ENCODE data around the gene SAMD13. TPM values are rescaled to one million over a fixed set of nuclear protein-coding genes. Genes with fewer than 3 reads are reported as not detected.

The SAMD13 gene
- total and polyA plus RNA-seq, 2 donors (not counting 3 experiments of a cell fraction or from before 2014, with no cell fraction given), result 1.2 to 4.8 TPM

DNA sequence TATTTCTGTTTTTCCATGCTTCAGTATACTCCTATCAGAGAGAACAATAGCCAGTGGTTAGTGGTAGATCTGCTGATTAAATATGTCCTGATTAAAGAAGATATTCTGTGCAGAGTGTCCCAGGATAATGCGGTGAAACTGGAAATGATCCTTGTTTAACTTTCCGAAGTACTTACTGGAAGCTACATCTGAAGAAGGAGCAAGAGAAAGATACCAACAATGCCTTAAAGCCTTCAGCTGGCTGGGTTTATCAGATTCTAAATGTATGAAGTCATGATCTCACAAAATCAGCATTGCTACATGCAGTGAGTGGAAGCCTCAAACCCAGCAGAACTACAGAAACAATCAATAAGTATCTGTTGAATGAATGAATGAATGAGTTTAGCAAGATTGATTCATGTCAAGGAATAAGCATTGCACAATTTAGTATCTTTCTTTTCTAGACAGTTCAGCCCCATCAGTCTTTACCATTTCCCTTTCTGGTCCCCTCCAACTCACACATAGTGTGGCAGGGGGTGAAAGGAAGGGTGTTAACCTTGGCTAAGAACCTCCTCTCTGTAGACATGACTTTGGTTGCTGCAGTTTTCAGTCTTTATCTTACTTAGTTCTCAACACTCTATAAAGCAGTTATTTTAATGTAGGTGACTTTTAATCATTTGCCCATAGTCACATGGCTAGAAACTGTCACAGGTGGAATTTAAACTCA lies 72.1 kb downstream of the SAMD13 start:
- FAIRE-seq (no peak), DNase-seq (ENCODE audit: low read depth, low spot score) (no peak)
- dilution Hi-C loops (cut with MboI; ENCODE audit: extremely low pct_ligation_motif_present, low sequenced_read_pairs), result no loop called here
- Histone ChIP-seq H4K20me1 (replicated peaks; ENCODE audit: control insufficient read depth, extremely low read depth, insufficient read depth, low read length) (no peaks in the 10 kb centered on the region), H2AFZ (ENCODE audit: low read depth, low read length) (no peak overlapping the region), H3K36me3 (ENCODE audit: control insufficient read depth in 2 of 2, extremely low read depth in 1 of 2, insufficient read depth in 2 of 2, low read length in 2 of 2) (no peaks in the 10 kb centered on the region), H3K4me2 (ENCODE audit: insufficient read depth, low read length) (no peak overlapping the region), H3K27ac (ENCODE audit: insufficient read depth, low read depth, low read length) (no peak overlapping the region), H3K27me3 (ENCODE audit: control insufficient read depth in 2 of 2, insufficient read depth in 2 of 2, low read length in 2 of 2) (no peaks in the 10 kb centered on the region), H3K9me3 (replicated peaks; ENCODE audit: control insufficient read depth, insufficient read depth, low read length) (no peaks in the 10 kb centered on the region), H3K9me1 (replicated peaks; ENCODE audit: control insufficient read depth, extremely low read depth, insufficient read depth, low read length) (no peaks in the 10 kb centered on the region), H3K9ac (replicated peaks; ENCODE audit: extremely low read depth, insufficient read depth, low read length) (no peak overlapping the region), H3K79me2 (ENCODE audit: control insufficient read depth, insufficient read depth, low read length) (no peaks in the 10 kb centered on the region), H3K4me1 (ENCODE audit: control insufficient read depth, extremely low read depth, insufficient read depth, low read length) (no peaks in the 10 kb centered on the region), H3K4me3 (replicated peaks in 1 of 3; ENCODE audit: insufficient read depth in 1 of 3, low read depth in 1 of 3, low read length in 3 of 3) (no peak overlapping the region)
- BruUV-seq (replicated peaks), result no TSS peak
- intact Hi-C loops (cut with micrococcal nuclease), result no loop called here
- ChIA-PET POLR2A (no interaction called here), CTCF (no interaction called here)
- TF ChIP-seq JUN (IDR thresholded peaks at IDR 0.05; ENCODE audit: borderline replicate concordance, insufficient read depth, insufficient read length, low read depth) (no peak), GATA2 (IDR thresholded peaks at IDR 0.05; ENCODE audit: insufficient read depth, insufficient read length, low read depth, low read length) (no peak), POLR2AphosphoS5 (IDR thresholded peaks at IDR 0.05; ENCODE audit: insufficient read depth, low read depth, low read length) (no peak), POLR2A (IDR thresholded peaks at IDR 0.05; ENCODE audit: low read depth, low read length) (no peak), EZH2 (IDR thresholded peaks at IDR 0.05; ENCODE audit: borderline replicate concordance, low read depth, low read length, severe bottlenecking) (no peak), FOS (IDR thresholded peaks at IDR 0.05; ENCODE audit: borderline replicate concordance, insufficient read depth, low read length) (no peak), MYC (IDR thresholded peaks at IDR 0.05; ENCODE audit: low read depth, low read length) (no peak)
- TF ChIP-seq, protein P1, sequence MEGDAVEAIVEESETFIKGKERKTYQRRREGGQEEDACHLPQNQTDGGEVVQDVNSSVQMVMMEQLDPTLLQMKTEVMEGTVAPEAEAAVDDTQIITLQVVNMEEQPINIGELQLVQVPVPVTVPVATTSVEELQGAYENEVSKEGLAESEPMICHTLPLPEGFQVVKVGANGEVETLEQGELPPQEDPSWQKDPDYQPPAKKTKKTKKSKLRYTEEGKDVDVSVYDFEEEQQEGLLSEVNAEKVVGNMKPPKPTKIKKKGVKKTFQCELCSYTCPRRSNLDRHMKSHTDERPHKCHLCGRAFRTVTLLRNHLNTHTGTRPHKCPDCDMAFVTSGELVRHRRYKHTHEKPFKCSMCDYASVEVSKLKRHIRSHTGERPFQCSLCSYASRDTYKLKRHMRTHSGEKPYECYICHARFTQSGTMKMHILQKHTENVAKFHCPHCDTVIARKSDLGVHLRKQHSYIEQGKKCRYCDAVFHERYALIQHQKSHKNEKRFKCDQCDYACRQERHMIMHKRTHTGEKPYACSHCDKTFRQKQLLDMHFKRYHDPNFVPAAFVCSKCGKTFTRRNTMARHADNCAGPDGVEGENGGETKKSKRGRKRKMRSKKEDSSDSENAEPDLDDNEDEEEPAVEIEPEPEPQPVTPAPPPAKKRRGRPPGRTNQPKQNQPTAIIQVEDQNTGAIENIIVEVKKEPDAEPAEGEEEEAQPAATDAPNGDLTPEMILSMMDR (IDR thresholded peaks at IDR 0.05; ENCODE audit: extremely low read depth in 1 of 2, insufficient read depth in 1 of 2, low read depth in 1 of 2, low read length in 2 of 2), result no peak
- TF ChIP-seq, protein P2, sequence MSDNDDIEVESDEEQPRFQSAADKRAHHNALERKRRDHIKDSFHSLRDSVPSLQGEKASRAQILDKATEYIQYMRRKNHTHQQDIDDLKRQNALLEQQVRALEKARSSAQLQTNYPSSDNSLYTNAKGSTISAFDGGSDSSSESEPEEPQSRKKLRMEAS (IDR thresholded peaks at IDR 0.05; ENCODE audit: insufficient read depth, insufficient read length), result no peak

Data from endothelial cell of umbilical vein (primary cell).